GM18868 (cell line): Measurements from ENCODE around the gene KL.

Experiments
- ATAC-seq: cut with Tn5 transposase; IDR thresholded peaks from one replicate; pipeline ENCODE4 v1.9.1; 2021; ENCODE audit warnings: mild to moderate bottlenecking, moderate library complexity; ENCODE audit not compliant: unreplicated experiment

KL gene

GRCh38 chr13:33003458-33004019 lies 12.7 kb upstream of the KL start:
- ATAC-seq, result no peak

GRCh38 chr13:33004511-33004910 lies 11.7 kb upstream of the KL start:
- ATAC-seq, result no peak

GRCh38 chr13:33006134-33006533 lies 10.1 kb upstream of the KL start:
- ATAC-seq, result no peak

- no peak for ATAC-seq
Observed at GRCh38 chr13:33006638-33007037, 9.6 kb upstream of the KL start.

- ATAC-seq, result no peak
Observed at GRCh38 chr13:33007237-33007636, 9.0 kb upstream of the KL start.

GRCh38 chr13:33007950-33008349 lies 8.3 kb upstream of the KL start:
- ATAC-seq, result no peak

GRCh38 chr13:33008946-33009722 lies 7.1 kb upstream of the KL start:
- ATAC-seq, result no peak

- ATAC-seq, result no peak
Observed at GRCh38 chr13:33011828-33012470, 4.3 kb upstream of the KL start.

- ATAC-seq, result no peak
Observed at GRCh38 chr13:33014291-33014690, 1.9 kb upstream of the KL start.

- ATAC-seq, result no peak
Observed at GRCh38 chr13:33015241-33015668, 968 bp upstream of the KL start.

GRCh38 chr13:33015791-33016323 lies 366 bp upstream of the KL start:
- ATAC-seq, result no peak

GRCh38 chr13:33017323-33017929 lies 1.2 kb downstream of the KL start:
- ATAC-seq, result peak; percentile 95

- ATAC-seq, result no peak
Observed at GRCh38 chr13:33018886-33019285, 2.7 kb downstream of the KL start.

- no peak for ATAC-seq
Observed at GRCh38 chr13:33022986-33023385, 6.8 kb downstream of the KL start.

- no peak for ATAC-seq
Observed at GRCh38 chr13:33025220-33025744, 9.1 kb downstream of the KL start.

GRCh38 chr13:33026489-33027152 lies 10.4 kb downstream of the KL start:
- ATAC-seq, result no peak

- no peak for ATAC-seq
Observed at GRCh38 chr13:33028620-33029019, 12.4 kb downstream of the KL start.

- ATAC-seq, result no peak
Observed at GRCh38 chr13:33031277-33031676, 15.1 kb downstream of the KL start.

- ATAC-seq, result no peak
Observed at GRCh38 chr13:33032037-33032625, 15.9 kb downstream of the KL start.

- peak; percentile 69 for ATAC-seq
Observed at GRCh38 chr13:33033051-33033812, 17.0 kb downstream of the KL start.
